GM10266 (cell line): ENCODE results near the gene DCLK2.

Experiments used
- DNase-seq: peaks from one replicate; pipeline ENCODE4 v3.0.0; 2012; ENCODE audit errors: extremely low spot score
- CTCF ChIP-seq: IDR thresholded peaks from 2 replicates; pipeline ENCODE4 v1.5.1; 2012; ENCODE audit warnings: mild to moderate bottlenecking, low read depth; ENCODE audit not compliant: control insufficient read depth, insufficient read depth; ENCODE audit errors: missing control alignments

DCLK2 gene

GRCh38 chr4:150069353-150069752 is 8.9 kb upstream of the DCLK2 start:
- TF ChIP-seq CTCF, result no peak

GRCh38 chr4:150070464-150071170 is 7.6 kb upstream of the DCLK2 start:
- no peak for DNase-seq
- TF ChIP-seq CTCF, result no peak

More at GRCh38 chr4:150069353-150069752, 8.9 kb upstream of the DCLK2 start:
- no peak for DNase-seq

DNA sequence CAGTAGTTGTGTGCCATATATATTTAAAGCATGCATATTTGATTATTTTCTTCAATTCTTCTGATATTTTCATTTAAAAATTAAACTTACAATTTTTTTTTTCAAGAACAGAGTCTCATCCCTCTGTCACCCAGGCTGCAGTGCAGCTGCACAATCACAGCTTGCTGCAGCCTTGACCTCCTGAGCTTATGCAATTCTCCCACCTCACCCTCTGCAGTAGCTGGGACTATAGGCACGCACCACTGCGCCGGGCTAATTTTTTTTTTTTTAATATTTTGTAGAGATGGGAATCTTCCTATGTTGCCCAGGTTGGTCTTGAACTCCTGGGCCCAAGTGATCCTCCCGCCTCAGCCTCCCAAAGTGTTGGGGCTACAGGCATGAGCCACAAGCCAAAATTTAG is 5.8 kb upstream of the DCLK2 start:
- DNase-seq, result no peak
- no peak for TF ChIP-seq CTCF

- DNase-seq, result no peak
These were observed 5.1 kb upstream of the DCLK2 start for GRCh38 chr4:150072906-150073714.

GRCh38 chr4:150074064-150074463 is 4.2 kb upstream of the DCLK2 start:
- no peak for DNase-seq
- no peak for TF ChIP-seq CTCF

More at GRCh38 chr4:150072906-150073714, 5.1 kb upstream of the DCLK2 start:
- no peak for TF ChIP-seq CTCF

- TF ChIP-seq CTCF, result no peak
- DNase-seq, result peak; percentile 59
These were observed 385 bp downstream of the DCLK2 start for GRCh38 chr4:150078579-150079080.
